Endothelial cell of umbilical vein (primary cell): ENCODE measurements around the gene OTOP1. TPM values are rescaled to one million over a fixed set of nuclear protein-coding genes. Genes with fewer than 3 reads are reported as not detected.
"Not testable (repeated sequence)": the region's sequence is repeated elsewhere in the genome, so short reads cannot be mapped to it uniquely, and the experiment has no call there.

Source experiments
- BruUV-seq: library from RNA; stranded (reverse); fragments of 400-500 nt; replicated peaks from 2 replicates; lab custom pipeline; 2021; lab: Mats Ljungman, UMichigan
- CTCF ChIA-PET: fragments of 300-600, 350-600 bp; sonication (Branson Sonifier 250); formaldehyde crosslinking; loops from one replicate; lab custom pipeline; 2021; ENCODE audit warnings: antibody characterized with exemption, inconsistent platforms; lab: Charles Lee
- POLR2A ChIA-PET: fragments of 300-600, 350-600 bp; sonication (Branson Sonifier 250); formaldehyde crosslinking; loops from one replicate; lab custom pipeline; 2021; ENCODE audit warnings: antibody characterized with exemption, inconsistent platforms; lab: Charles Lee
- DNase-seq: peaks from one replicate; pipeline ENCODE4 v3.0.0-alpha.2; 2011; ENCODE audit warnings: low read depth, low spot score
- FAIRE-seq: peaks from 2 replicates; lab custom pipeline; 2011; peaks lifted over from hg19 to GRCh38; lab: Jason Lieb, UNC
- H2AFZ ChIP-seq: 2 replicates; pipeline ENCODE4 v1.6.0; 2012; ENCODE audit warnings: low read depth, low read length, control low read depth, inconsistent platforms
- H3K27ac ChIP-seq: 2 replicates; pipeline ENCODE4 v1.5.1; 2011; ENCODE audit warnings: low read depth, mild to moderate bottlenecking, control low read depth, low read length, moderate library complexity; ENCODE audit not compliant: insufficient read depth
- H3K27me3 ChIP-seq, 2 experiments: 2 replicates each; pipeline versions ENCODE4 v1.6.0 to v1.6.1; 2011; ENCODE audit warnings: low read length in 2 of 2, mixed read lengths in 1 of 2; ENCODE audit not compliant: control insufficient read depth in 2 of 2, insufficient read depth in 2 of 2
- H3K36me3 ChIP-seq, 2 experiments: 2 replicates in 1 of 2; 3 replicates in 1 of 2; pipeline ENCODE4 v1.5.1; 2011; ENCODE audit warnings: low read length in 2 of 2, mild to moderate bottlenecking in 1 of 2, moderate library complexity in 1 of 2; ENCODE audit not compliant: control insufficient read depth in 2 of 2, insufficient read depth in 2 of 2; ENCODE audit errors: extremely low read depth in 1 of 2
- H3K4me1 ChIP-seq: 3 replicates; pipeline ENCODE4 v1.5.1; 2011; ENCODE audit warnings: mild to moderate bottlenecking, low read length; ENCODE audit not compliant: control insufficient read depth, insufficient read depth; ENCODE audit errors: extremely low read depth
- H3K4me2 ChIP-seq: 2 replicates; pipeline ENCODE4 v1.6.1; 2011; ENCODE audit warnings: low read length, control low read depth, mixed read lengths; ENCODE audit not compliant: insufficient read depth
- H3K4me3 ChIP-seq, 3 experiments: fragments of 200-600 bp in 1 of 3; sonication (generic), shearing (Covaris generic) in 1 of 3; replicated peaks in 1 of 3; 2 replicates each; pipeline ENCODE4 v1.5.1; 2011 to 2016; ENCODE audit warnings: control low read depth in 3 of 3, low read length in 3 of 3, mild to moderate bottlenecking in 2 of 3, inconsistent platforms in 1 of 3, low read depth in 1 of 3, moderate library complexity in 1 of 3; ENCODE audit not compliant: insufficient read depth in 1 of 3
- H3K79me2 ChIP-seq: 2 replicates; pipeline ENCODE4 v1.6.0; 2012; ENCODE audit warnings: low read length, inconsistent platforms; ENCODE audit not compliant: control insufficient read depth, insufficient read depth
- H3K9ac ChIP-seq: replicated peaks from 2 replicates; pipeline ENCODE3; 2011; ENCODE audit warnings: low read length, control low read depth; ENCODE audit not compliant: insufficient read depth; ENCODE audit errors: extremely low read depth
- H3K9me1 ChIP-seq: replicated peaks from 3 replicates; pipeline ENCODE4 v1.6.0; 2011; ENCODE audit warnings: mild to moderate bottlenecking, low read length; ENCODE audit not compliant: control insufficient read depth, insufficient read depth; ENCODE audit errors: extremely low read depth
- H3K9me3 ChIP-seq: replicated peaks from 2 replicates; pipeline ENCODE4 v1.5.1; 2012; ENCODE audit warnings: low read length, inconsistent platforms; ENCODE audit not compliant: control insufficient read depth, insufficient read depth
- H4K20me1 ChIP-seq: replicated peaks from 2 replicates; pipeline ENCODE3; 2011; ENCODE audit warnings: mild to moderate bottlenecking, low read length; ENCODE audit not compliant: control insufficient read depth, insufficient read depth; ENCODE audit errors: extremely low read depth
- EZH2 ChIP-seq: IDR thresholded peaks from 2 replicates; pipeline ENCODE4 v1.6.1; 2012; ENCODE audit warnings: borderline replicate concordance, low read depth, mild to moderate bottlenecking, moderate library complexity, low read length, inconsistent platforms; ENCODE audit not compliant: severe bottlenecking
- FOS ChIP-seq: IDR thresholded peaks from 2 replicates; pipeline ENCODE4 v1.6.1; 2011; ENCODE audit warnings: mild to moderate bottlenecking, low read length, moderate library complexity, borderline replicate concordance; ENCODE audit not compliant: insufficient read depth
- GATA2 ChIP-seq: IDR thresholded peaks from 2 replicates; pipeline ENCODE4 v1.7.0; 2011; ENCODE audit warnings: low read depth, mild to moderate bottlenecking, moderate library complexity, mixed read lengths, low read length; ENCODE audit not compliant: insufficient read length, insufficient read depth
- JUN ChIP-seq: IDR thresholded peaks from 2 replicates; pipeline ENCODE4 v1.6.1; 2011; ENCODE audit warnings: borderline replicate concordance, low read depth; ENCODE audit not compliant: insufficient read length, insufficient read depth
- MAX ChIP-seq: IDR thresholded peaks from 2 replicates; pipeline ENCODE4 v1.6.1; 2011; ENCODE audit not compliant: insufficient read depth, insufficient read length
- MYC ChIP-seq: IDR thresholded peaks from one replicate; pipeline ENCODE4 v1.6.1; 2011; ENCODE audit warnings: mild to moderate bottlenecking, low read depth, low read length
- POLR2A ChIP-seq: IDR thresholded peaks from 2 replicates; pipeline ENCODE4 v1.6.1; 2012; ENCODE audit warnings: low read depth, mild to moderate bottlenecking, control low read depth, low read length
- POLR2AphosphoS5 ChIP-seq: IDR thresholded peaks from 2 replicates; pipeline ENCODE4 v1.6.1; 2012; ENCODE audit warnings: low read depth, mild to moderate bottlenecking, control low read depth, low read length, moderate library complexity; ENCODE audit not compliant: insufficient read depth
- dilution Hi-C: fragments of 300-500 bp; cut with MboI; formaldehyde crosslinking; loops from one replicate; pipeline ENCODE4 v1.15.0; 2019; ENCODE audit warnings: low sequenced_read_pairs; ENCODE audit not compliant: extremely low pct_ligation_motif_present
- intact Hi-C: fragments of 100-400 bp; cut with micrococcal nuclease; formaldehyde crosslinking; loops from one replicate; pipeline ENCODE4 v1.10.0; 2022
- polyA plus RNA-seq, 4 experiments: library from polyadenylated mRNA; depleted of rRNA in 3 of 4; stranded (reverse) in 3 of 4; unstranded in 1 of 4; fragments of >200 nt; gene quantifications; 2 replicates each; pipeline versions ENCODE4 v1.2.1 to v1.2.3, GENCODE V29; 2011 to 2012; ENCODE audit warnings: missing spikeins in 1 of 4
- total RNA-seq: library from RNA; stranded (reverse); gene quantifications from 2 replicates; pipeline ENCODE4 v1.2.3, GENCODE V29; 2021
- TF ChIP-seq, protein P1 (sequence below), 2 donors: IDR thresholded peaks; 1 replicate in 1 of 2; 2 replicates in 1 of 2; pipeline ENCODE4 v1.5.1; 2011; ENCODE audit warnings: low read length in 2 of 2, mild to moderate bottlenecking in 2 of 2, moderate library complexity in 2 of 2, control low read depth in 1 of 2, inconsistent platforms in 1 of 2, low read depth in 1 of 2; ENCODE audit not compliant: insufficient read depth in 1 of 2; ENCODE audit errors: extremely low read depth in 1 of 2

The OTOP1 gene
- total and polyA plus RNA-seq, 2 donors (not counting 3 experiments of a cell fraction or from before 2014, with no cell fraction given) = not detected

GRCh38 chr4:4195354-4195753, 31.4 kb downstream of the OTOP1 start:
- intact Hi-C loops = no loop called here

DNA sequence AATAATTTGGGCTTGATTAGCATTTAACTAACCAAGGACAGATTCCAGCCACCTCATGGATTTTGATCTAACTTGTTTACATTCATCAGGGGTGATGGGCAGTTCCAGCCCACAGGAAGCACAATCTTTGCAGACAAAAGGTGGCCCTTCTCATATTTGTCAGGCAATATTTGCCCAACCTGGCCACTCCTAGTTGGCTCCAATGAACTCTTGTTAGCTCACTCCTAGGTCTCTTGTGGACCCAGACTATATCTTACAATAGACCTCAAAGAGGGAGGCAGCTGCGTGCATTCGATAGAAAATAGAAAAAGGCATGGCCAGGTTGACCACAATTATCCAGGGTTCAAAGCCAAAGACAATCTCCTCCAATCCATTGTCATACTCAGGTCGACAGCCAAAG, 38.2 kb downstream of the OTOP1 start:
- POLR2A ChIA-PET, H3K9me3 ChIP-seq, FAIRE-seq, H3K79me2 ChIP-seq, H2AFZ ChIP-seq, H3K36me3 ChIP-seq, DNase-seq, intact Hi-C loops, dilution Hi-C loops, H3K4me1 ChIP-seq, H3K4me2 ChIP-seq, H3K9me1 ChIP-seq, H4K20me1 ChIP-seq, H3K9ac ChIP-seq, H3K27me3 ChIP-seq, H3K4me3 ChIP-seq, BruUV-seq, H3K27ac ChIP-seq, CTCF ChIA-PET: not testable (repeated sequence)

More at GRCh38 chr4:4195354-4195753, 31.4 kb downstream of the OTOP1 start:
- Histone ChIP-seq H3K9me3 (no peaks in the 10 kb centered on the region), H2AFZ (no peak overlapping the region), H4K20me1 (no peaks in the 10 kb centered on the region), H3K79me2 (no peaks in the 10 kb centered on the region), H3K4me1 (no peaks in the 10 kb centered on the region), H3K9me1 (no peaks in the 10 kb centered on the region), H3K36me3 (no peaks in the 10 kb centered on the region), H3K9ac (no peak overlapping the region), H3K27me3 (no peaks in the 10 kb centered on the region), H3K27ac (no peak overlapping the region), H3K4me3 (no peak overlapping the region), H3K4me2 (no peak overlapping the region)
- no TSS peak for BruUV-seq
- no peak for FAIRE-seq
- ChIA-PET POLR2A (no interaction called here), CTCF (no interaction called here)
- DNase-seq = no peak
- TF ChIP-seq POLR2A (no peak), MAX (no peak), POLR2AphosphoS5 (no peak), FOS (no peak), MYC (no peak), GATA2 (no peak), EZH2 (no peak), JUN (no peak)
- TF ChIP-seq, protein P1, sequence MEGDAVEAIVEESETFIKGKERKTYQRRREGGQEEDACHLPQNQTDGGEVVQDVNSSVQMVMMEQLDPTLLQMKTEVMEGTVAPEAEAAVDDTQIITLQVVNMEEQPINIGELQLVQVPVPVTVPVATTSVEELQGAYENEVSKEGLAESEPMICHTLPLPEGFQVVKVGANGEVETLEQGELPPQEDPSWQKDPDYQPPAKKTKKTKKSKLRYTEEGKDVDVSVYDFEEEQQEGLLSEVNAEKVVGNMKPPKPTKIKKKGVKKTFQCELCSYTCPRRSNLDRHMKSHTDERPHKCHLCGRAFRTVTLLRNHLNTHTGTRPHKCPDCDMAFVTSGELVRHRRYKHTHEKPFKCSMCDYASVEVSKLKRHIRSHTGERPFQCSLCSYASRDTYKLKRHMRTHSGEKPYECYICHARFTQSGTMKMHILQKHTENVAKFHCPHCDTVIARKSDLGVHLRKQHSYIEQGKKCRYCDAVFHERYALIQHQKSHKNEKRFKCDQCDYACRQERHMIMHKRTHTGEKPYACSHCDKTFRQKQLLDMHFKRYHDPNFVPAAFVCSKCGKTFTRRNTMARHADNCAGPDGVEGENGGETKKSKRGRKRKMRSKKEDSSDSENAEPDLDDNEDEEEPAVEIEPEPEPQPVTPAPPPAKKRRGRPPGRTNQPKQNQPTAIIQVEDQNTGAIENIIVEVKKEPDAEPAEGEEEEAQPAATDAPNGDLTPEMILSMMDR (IDR thresholded peaks at IDR 0.05; ENCODE audit: extremely low read depth in 1 of 2, insufficient read depth in 1 of 2, low read depth in 1 of 2, low read length in 2 of 2) = no peak
- dilution Hi-C loops = no loop called here
